H1 (cell line): Measurements from ENCODE around the gene ZAP70. TPM values are rescaled to one million over a fixed set of nuclear protein-coding genes. Genes with fewer than 3 reads are reported as not detected.

Source experiments
- CEBPB ChIP-seq: IDR thresholded peaks from 2 replicates; pipeline ENCODE4 v1.6.1; 2012; ENCODE audit warnings: low read depth, low read length
- PHF8 ChIP-seq: fragments of 200-600 bp; sonication (generic); conservative IDR thresholded peaks from 2 replicates; pipeline ENCODE4 v1.7.1; 2012; ENCODE audit warnings: low read depth, mild to moderate bottlenecking, inconsistent platforms, low read length, moderate library complexity
- POLR2AphosphoS5 ChIP-seq: IDR thresholded peaks from 2 replicates; pipeline ENCODE4 v1.6.1; 2011; ENCODE audit warnings: low read depth, low read length
- polyA plus RNA-seq, 7 experiments: library from polyadenylated mRNA; depleted of rRNA in 3 of 7; stranded (reverse) in 5 of 7; unstranded in 2 of 7; fragments of >200 nt in 5 of 7; fragments of 200-250 nt in 2 of 7; gene quantifications; 1 replicate in 5 of 7; 2 replicates in 1 of 7; 4 replicates in 1 of 7; pipeline versions ENCODE4 v1.2.1 to v1.2.3, GENCODE V29; 2011 to 2013; ENCODE audit warnings: missing spikeins in 2 of 7, mixed read lengths in 2 of 7
- total RNA-seq: library from RNA; stranded (reverse); fragmentation: NEBNext Ultra II Directional; extraction: Animal tissue kit (Norgen Biotek cat#: 25700); gene quantifications from 2 replicates; pipeline ENCODE4 v1.2.1, GENCODE V29; 2021
- TF ChIP-seq, protein P1 (sequence below), 3 experiments: IDR thresholded peaks; 1 replicate in 2 of 3; 2 replicates in 1 of 3; pipeline versions ENCODE4 v1.5.1 to v1.6.1; 2011; ENCODE audit warnings: low read length in 3 of 3, mild to moderate bottlenecking in 3 of 3, inconsistent platforms in 2 of 3, low read depth in 1 of 3, moderate library complexity in 1 of 3; ENCODE audit not compliant: insufficient read depth in 1 of 3; ENCODE audit errors: control extremely low read depth in 1 of 3

Gene ZAP70
- total and polyA plus RNA-seq, 2 of the 8 experiments (the other 6 are each of a cell fraction or from before 2014, with no cell fraction given) = 0.15 TPM; not detected in 1

- TF ChIP-seq, protein P1, sequence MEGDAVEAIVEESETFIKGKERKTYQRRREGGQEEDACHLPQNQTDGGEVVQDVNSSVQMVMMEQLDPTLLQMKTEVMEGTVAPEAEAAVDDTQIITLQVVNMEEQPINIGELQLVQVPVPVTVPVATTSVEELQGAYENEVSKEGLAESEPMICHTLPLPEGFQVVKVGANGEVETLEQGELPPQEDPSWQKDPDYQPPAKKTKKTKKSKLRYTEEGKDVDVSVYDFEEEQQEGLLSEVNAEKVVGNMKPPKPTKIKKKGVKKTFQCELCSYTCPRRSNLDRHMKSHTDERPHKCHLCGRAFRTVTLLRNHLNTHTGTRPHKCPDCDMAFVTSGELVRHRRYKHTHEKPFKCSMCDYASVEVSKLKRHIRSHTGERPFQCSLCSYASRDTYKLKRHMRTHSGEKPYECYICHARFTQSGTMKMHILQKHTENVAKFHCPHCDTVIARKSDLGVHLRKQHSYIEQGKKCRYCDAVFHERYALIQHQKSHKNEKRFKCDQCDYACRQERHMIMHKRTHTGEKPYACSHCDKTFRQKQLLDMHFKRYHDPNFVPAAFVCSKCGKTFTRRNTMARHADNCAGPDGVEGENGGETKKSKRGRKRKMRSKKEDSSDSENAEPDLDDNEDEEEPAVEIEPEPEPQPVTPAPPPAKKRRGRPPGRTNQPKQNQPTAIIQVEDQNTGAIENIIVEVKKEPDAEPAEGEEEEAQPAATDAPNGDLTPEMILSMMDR (IDR thresholded peaks at IDR 0.05; ENCODE audit: control extremely low read depth in 1 of 3, insufficient read depth in 1 of 3, low read depth in 1 of 3, low read length in 3 of 3) = no peak
- TF ChIP-seq PHF8 = no peak
- TF ChIP-seq CEBPB = no peak
- no peak for TF ChIP-seq POLR2AphosphoS5
Observed at GRCh38 chr2:97730245-97730644, 16.9 kb downstream of the ZAP70 start (continued).
